ENCODE results near the gene TRABD2B.

Gene TRABD2B

DNA sequence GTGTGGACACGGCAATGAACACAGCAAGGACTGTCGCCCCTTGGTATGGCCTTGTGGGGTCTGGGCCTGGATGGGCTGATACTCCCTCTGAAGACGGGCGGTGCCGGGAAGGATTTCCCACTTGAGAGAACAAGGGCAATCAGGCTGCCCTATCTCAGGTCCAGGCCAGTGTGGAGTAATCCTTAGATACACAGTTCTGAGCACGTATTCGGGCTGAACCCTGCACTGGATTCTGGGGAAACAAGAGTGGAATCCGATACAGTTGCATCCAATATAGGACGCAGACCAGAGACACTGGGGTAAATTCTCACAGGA lies 177.7 kb downstream of the TRABD2B start:
- DNase-seq = no peak

GRCh38 chr1:47818682-47819573 lies 178.3 kb downstream of the TRABD2B start:
- no peak for DNase-seq

DNA sequence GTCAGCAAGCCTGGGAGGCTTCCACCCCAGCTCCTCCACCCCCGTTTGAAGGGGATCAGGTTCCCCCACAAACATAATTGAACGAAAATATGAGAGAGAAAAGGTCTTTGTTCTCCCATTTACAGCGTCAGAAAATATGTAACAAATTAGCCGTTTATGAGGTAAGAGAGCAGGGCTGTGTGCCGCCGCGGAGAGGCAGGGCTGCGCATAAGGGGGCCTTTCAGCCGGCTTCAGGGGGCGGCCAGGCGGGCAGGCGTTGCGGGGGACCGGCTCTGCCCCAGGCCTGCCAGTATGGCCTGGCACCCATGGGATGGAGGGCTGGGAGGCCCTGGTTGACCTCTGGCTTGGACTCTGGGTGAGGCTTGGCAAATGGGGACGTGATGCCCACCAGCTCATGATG lies 179.3 kb downstream of the TRABD2B start:
- DNase-seq = no peak

DNA sequence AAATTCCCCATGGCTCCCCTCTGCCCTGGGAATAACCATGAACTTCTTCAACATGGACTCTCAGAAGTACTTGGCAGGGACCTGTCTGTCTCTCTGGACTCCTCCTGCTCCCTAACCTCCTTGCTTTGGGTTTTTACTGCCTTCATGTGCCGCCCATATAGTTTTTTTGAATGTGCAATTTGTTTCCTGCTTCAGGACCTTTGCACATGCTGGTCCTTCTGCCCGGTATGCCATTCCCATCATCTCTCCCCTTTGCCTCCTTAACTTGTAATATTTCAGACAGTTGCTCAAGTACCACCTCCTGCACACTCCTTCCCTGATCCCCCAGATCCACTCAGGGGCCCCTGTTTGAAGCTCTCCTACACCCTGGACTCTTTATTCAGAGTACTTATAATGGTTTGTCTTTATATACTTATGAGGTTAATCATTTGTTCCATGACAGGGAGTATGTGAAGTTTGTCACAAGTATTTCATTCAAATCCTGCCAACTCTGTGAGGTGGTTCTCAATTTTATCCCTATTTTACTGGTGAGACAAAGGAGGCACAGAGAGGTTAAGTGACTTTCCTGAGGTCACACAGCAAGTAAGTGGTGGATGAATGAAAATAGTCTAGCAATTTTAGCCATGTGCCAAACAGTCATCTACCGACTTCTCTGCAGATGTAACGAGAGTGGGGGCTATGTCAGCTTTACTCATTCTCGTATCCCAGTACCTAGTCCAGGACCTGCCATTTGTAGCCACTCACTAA lies 180.7 kb downstream of the TRABD2B start:
- no peak for DNase-seq

DNA sequence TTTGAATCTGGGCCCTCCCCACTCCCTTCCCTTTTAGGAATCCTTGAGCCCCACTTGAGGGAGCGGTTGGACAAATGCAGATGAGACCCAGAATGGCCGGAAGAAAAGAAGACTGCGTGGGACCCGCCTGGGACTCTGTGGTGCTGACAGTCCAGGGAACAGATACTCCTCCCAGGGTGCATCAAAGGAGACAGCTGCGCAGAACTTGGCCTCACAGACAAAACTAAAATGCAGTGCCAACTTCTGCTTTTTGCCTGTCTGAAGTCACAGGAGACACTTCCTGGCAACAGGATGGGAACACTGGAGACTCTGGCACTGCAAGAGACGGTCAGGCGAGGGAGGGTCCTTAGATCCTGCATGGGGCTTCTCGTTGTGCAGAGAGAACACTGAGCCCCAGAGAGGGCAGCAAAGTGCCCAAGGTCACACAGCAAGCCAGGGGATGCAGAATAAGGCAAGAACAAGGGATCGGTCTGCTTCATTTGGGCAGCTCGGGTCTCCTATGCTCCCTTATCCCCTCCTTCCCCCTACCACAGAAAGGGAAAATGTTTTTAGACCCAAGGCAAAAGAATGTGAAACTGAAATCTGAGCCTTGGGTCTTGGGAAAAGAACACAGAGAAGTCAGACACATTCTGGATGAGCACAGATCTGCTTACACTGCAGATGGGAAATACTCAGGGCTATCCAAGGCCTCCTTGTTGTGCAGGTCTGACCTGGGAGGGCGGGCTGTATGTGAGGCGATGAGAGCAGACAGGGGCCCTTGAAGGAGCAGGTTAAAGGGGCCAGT lies 182.4 kb downstream of the TRABD2B start:
- DNase-seq = no peak

GRCh38 chr1:47813970-47814369 lies 183.2 kb downstream of the TRABD2B start:
- DNase-seq = no peak

DNA sequence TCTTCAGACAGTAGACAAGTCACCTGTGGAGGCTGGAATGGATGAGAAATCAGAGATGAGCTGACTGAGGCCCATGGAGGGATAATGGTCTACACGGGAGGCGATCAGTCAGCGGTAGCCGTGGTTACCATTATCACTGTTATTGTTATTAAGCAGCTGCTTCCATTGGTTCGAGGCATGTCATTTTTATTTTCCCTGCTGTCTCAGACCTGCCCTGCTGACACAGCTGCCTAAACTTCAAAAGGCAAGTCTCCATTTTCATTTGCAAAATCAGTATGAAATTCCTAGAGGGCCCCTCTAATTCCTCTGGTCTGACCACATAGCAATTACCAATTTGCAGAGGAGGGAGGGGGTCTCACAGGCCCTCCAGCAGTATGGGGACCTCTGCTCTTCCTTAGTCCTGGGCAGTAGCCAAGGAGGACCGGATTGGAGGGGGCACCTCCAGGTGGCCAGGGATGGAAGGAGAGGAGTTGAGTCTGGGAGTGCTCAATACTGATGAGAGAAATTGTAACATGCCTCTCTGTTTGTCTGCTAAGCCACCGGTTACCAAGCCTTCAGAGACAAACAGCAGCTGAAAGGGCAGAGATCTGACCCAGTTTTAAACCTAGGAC lies 184.2 kb downstream of the TRABD2B start:
- no peak for DNase-seq

- no peak for DNase-seq
Observed at GRCh38 chr1:47810964-47811682, 186.1 kb downstream of the TRABD2B start.

- no peak for DNase-seq
Observed at GRCh38 chr1:47809301-47810084, 187.7 kb downstream of the TRABD2B start.

DNA sequence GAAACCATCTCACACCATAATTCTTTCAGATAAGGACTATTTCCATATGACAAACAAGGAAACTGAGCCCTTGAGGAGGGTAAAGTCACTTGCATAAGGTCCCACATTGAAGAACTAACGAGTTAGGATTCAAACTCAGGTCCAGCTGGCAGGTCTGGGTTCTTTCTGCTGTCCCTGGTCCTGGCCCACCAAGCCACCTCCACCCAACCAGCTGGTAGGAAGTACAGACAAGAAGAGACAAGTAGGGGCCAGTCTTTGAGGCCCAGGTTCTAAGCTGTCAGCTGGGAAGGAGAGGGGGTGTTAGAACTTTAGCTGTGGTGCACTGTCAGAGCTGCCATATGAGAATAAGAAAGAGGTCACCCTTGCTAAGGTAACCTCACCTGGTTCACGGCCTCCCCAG lies 188.6 kb downstream of the TRABD2B start:
- no peak for DNase-seq

- peak; percentile 90 for DNase-seq
Observed at GRCh38 chr1:47805921-47806361, 191.2 kb downstream of the TRABD2B start.

- no peak for DNase-seq
Observed at GRCh38 chr1:47805018-47805417, 192.2 kb downstream of the TRABD2B start.

DNA sequence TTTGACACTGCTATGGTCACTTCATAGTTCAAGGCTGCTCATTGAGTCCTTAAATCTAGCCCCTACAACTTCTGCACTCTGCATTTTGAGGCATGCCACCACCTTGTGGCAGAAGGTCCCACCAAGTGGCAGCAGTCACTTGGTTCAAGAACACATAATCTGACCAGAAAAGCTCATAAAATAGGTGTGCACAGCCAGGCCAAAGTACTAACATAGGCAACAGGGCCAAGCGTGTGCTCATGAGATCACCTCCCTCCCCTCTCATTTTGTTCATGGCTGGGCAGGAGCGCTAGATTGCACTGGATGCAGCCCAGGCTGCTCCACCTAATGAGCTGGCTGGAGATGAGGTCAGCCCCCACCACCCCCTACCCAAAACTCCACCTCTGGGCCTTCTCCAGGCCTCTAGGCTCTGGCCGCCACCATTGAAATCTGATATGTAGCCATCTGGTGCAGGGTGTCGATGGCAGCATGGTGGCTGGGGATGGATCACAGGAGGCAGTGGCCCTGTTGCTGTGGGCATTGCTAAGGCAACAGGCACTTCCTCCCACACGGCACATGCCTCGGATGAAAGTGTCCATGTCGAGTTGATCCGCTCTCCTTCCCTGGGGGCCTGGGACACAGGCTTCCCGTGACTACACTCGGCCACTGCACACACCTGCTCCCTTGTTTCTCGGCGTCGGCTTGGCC lies 193.2 kb downstream of the TRABD2B start:
- DNase-seq = peak; percentile 22

GRCh38 chr1:47797575-47797974 lies 199.6 kb downstream of the TRABD2B start:
- no peak for DNase-seq

DNA sequence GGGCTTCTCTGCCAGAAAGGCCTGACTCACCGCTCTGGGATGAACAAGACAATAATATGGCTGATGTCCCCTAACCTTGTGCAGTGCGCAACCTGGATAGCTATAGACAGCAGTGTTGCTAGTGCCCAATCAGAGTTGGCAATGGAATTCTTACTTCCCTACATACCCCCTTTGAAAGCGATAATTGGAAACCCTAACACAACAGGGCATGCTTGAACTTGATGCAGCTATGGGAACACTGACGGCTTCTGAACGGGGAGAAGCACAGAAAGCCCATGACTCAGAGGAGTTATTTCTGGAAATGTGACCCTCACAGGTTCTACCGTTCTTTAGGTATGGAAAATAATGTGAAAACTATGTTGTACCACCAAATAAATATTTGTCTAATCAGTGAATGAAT lies 200.6 kb downstream of the TRABD2B start:
- DNase-seq = peak; percentile 19

GRCh38 chr1:47795102-47795501 lies 202.1 kb downstream of the TRABD2B start:
- DNase-seq = no peak

GRCh38 chr1:47794530-47794929 lies 202.7 kb downstream of the TRABD2B start:
- DNase-seq = no peak

- no peak for DNase-seq
Observed at GRCh38 chr1:47794081-47794480, 203.1 kb downstream of the TRABD2B start.

GRCh38 chr1:47793563-47793962 lies 203.6 kb downstream of the TRABD2B start:
- DNase-seq = no peak

DNA sequence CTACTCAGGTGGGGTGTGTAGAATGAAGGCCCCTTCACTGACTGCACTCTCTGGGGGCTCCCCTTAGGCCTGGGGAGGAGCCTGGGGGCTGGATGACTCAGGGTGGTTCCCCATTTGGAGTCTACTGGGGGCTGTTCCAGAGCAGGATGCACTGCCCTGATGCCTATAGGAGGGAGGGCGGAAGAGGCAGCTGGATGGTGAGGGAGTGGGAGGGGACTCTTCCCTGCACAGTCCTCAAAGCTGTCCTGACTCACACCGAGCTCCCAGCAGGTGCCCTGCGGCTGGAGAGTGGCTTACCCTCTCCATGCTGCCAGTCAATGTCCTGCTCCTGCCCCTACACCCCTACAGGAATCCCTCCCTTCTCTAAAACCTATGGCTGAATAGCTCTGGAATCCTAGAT lies 204.4 kb downstream of the TRABD2B start:
- DNase-seq = no peak

All from NCI-H1694 (cell line).